Endothelial cell of umbilical vein (primary cell): ENCODE results near the gene NODAL. TPM values are rescaled to one million over a fixed set of nuclear protein-coding genes. Genes with fewer than 3 reads are reported as not detected.

ENCODE experiments used
- BruUV-seq: library from RNA; stranded (reverse); fragments of 400-500 nt; replicated peaks from 2 replicates; lab custom pipeline; 2021; lab: Mats Ljungman, UMichigan
- CTCF ChIA-PET: fragments of 300-600, 350-600 bp; sonication (Branson Sonifier 250); formaldehyde crosslinking; loops from one replicate; lab custom pipeline; 2021; ENCODE audit warnings: antibody characterized with exemption, inconsistent platforms; lab: Charles Lee
- POLR2A ChIA-PET: fragments of 300-600, 350-600 bp; sonication (Branson Sonifier 250); formaldehyde crosslinking; loops from one replicate; lab custom pipeline; 2021; ENCODE audit warnings: antibody characterized with exemption, inconsistent platforms; lab: Charles Lee
- DNase-seq: peaks from one replicate; pipeline ENCODE4 v3.0.0-alpha.2; 2011; ENCODE audit warnings: low read depth, low spot score
- FAIRE-seq: peaks from 2 replicates; lab custom pipeline; 2011; peaks lifted over from hg19 to GRCh38; lab: Jason Lieb, UNC
- H2AFZ ChIP-seq: 2 replicates; pipeline ENCODE4 v1.6.0; 2012; ENCODE audit warnings: low read depth, low read length, control low read depth, inconsistent platforms
- H3K27ac ChIP-seq: 2 replicates; pipeline ENCODE4 v1.5.1; 2011; ENCODE audit warnings: low read depth, mild to moderate bottlenecking, control low read depth, low read length, moderate library complexity; ENCODE audit not compliant: insufficient read depth
- H3K27me3 ChIP-seq, 2 experiments: 2 replicates each; pipeline versions ENCODE4 v1.6.0 to v1.6.1; 2011; ENCODE audit warnings: low read length in 2 of 2, mixed read lengths in 1 of 2; ENCODE audit not compliant: control insufficient read depth in 2 of 2, insufficient read depth in 2 of 2
- H3K36me3 ChIP-seq, 2 experiments: 2 replicates in 1 of 2; 3 replicates in 1 of 2; pipeline ENCODE4 v1.5.1; 2011; ENCODE audit warnings: low read length in 2 of 2, mild to moderate bottlenecking in 1 of 2, moderate library complexity in 1 of 2; ENCODE audit not compliant: control insufficient read depth in 2 of 2, insufficient read depth in 2 of 2; ENCODE audit errors: extremely low read depth in 1 of 2
- H3K4me1 ChIP-seq: 3 replicates; pipeline ENCODE4 v1.5.1; 2011; ENCODE audit warnings: mild to moderate bottlenecking, low read length; ENCODE audit not compliant: control insufficient read depth, insufficient read depth; ENCODE audit errors: extremely low read depth
- H3K4me2 ChIP-seq: 2 replicates; pipeline ENCODE4 v1.6.1; 2011; ENCODE audit warnings: low read length, control low read depth, mixed read lengths; ENCODE audit not compliant: insufficient read depth
- H3K4me3 ChIP-seq, 3 experiments: fragments of 200-600 bp in 1 of 3; sonication (generic), shearing (Covaris generic) in 1 of 3; replicated peaks in 1 of 3; 2 replicates each; pipeline ENCODE4 v1.5.1; 2011 to 2016; ENCODE audit warnings: control low read depth in 3 of 3, low read length in 3 of 3, mild to moderate bottlenecking in 2 of 3, inconsistent platforms in 1 of 3, low read depth in 1 of 3, moderate library complexity in 1 of 3; ENCODE audit not compliant: insufficient read depth in 1 of 3
- H3K79me2 ChIP-seq: 2 replicates; pipeline ENCODE4 v1.6.0; 2012; ENCODE audit warnings: low read length, inconsistent platforms; ENCODE audit not compliant: control insufficient read depth, insufficient read depth
- H3K9ac ChIP-seq: replicated peaks from 2 replicates; pipeline ENCODE3; 2011; ENCODE audit warnings: low read length, control low read depth; ENCODE audit not compliant: insufficient read depth; ENCODE audit errors: extremely low read depth
- H3K9me1 ChIP-seq: replicated peaks from 3 replicates; pipeline ENCODE4 v1.6.0; 2011; ENCODE audit warnings: mild to moderate bottlenecking, low read length; ENCODE audit not compliant: control insufficient read depth, insufficient read depth; ENCODE audit errors: extremely low read depth
- H3K9me3 ChIP-seq: replicated peaks from 2 replicates; pipeline ENCODE4 v1.5.1; 2012; ENCODE audit warnings: low read length, inconsistent platforms; ENCODE audit not compliant: control insufficient read depth, insufficient read depth
- H4K20me1 ChIP-seq: replicated peaks from 2 replicates; pipeline ENCODE3; 2011; ENCODE audit warnings: mild to moderate bottlenecking, low read length; ENCODE audit not compliant: control insufficient read depth, insufficient read depth; ENCODE audit errors: extremely low read depth
- CTCF ChIP-seq, 2 donors: IDR thresholded peaks; 1 replicate in 1 of 2; 2 replicates in 1 of 2; pipeline ENCODE4 v1.5.1; 2011; ENCODE audit warnings: low read length in 2 of 2, mild to moderate bottlenecking in 2 of 2, moderate library complexity in 2 of 2, control low read depth in 1 of 2, inconsistent platforms in 1 of 2, low read depth in 1 of 2; ENCODE audit not compliant: insufficient read depth in 1 of 2; ENCODE audit errors: extremely low read depth in 1 of 2
- EZH2 ChIP-seq: IDR thresholded peaks from 2 replicates; pipeline ENCODE4 v1.6.1; 2012; ENCODE audit warnings: borderline replicate concordance, low read depth, mild to moderate bottlenecking, moderate library complexity, low read length, inconsistent platforms; ENCODE audit not compliant: severe bottlenecking
- FOS ChIP-seq: IDR thresholded peaks from 2 replicates; pipeline ENCODE4 v1.6.1; 2011; ENCODE audit warnings: mild to moderate bottlenecking, low read length, moderate library complexity, borderline replicate concordance; ENCODE audit not compliant: insufficient read depth
- GATA2 ChIP-seq: IDR thresholded peaks from 2 replicates; pipeline ENCODE4 v1.7.0; 2011; ENCODE audit warnings: low read depth, mild to moderate bottlenecking, moderate library complexity, mixed read lengths, low read length; ENCODE audit not compliant: insufficient read length, insufficient read depth
- JUN ChIP-seq: IDR thresholded peaks from 2 replicates; pipeline ENCODE4 v1.6.1; 2011; ENCODE audit warnings: borderline replicate concordance, low read depth; ENCODE audit not compliant: insufficient read length, insufficient read depth
- MAX ChIP-seq: IDR thresholded peaks from 2 replicates; pipeline ENCODE4 v1.6.1; 2011; ENCODE audit not compliant: insufficient read depth, insufficient read length
- MYC ChIP-seq: IDR thresholded peaks from one replicate; pipeline ENCODE4 v1.6.1; 2011; ENCODE audit warnings: mild to moderate bottlenecking, low read depth, low read length
- POLR2AphosphoS5 ChIP-seq: IDR thresholded peaks from 2 replicates; pipeline ENCODE4 v1.6.1; 2012; ENCODE audit warnings: low read depth, mild to moderate bottlenecking, control low read depth, low read length, moderate library complexity; ENCODE audit not compliant: insufficient read depth
- dilution Hi-C: fragments of 300-500 bp; cut with MboI; formaldehyde crosslinking; loops from one replicate; pipeline ENCODE4 v1.15.0; 2019; ENCODE audit warnings: low sequenced_read_pairs; ENCODE audit not compliant: extremely low pct_ligation_motif_present
- intact Hi-C: fragments of 100-400 bp; cut with micrococcal nuclease; formaldehyde crosslinking; loops from one replicate; pipeline ENCODE4 v1.10.0; 2022
- polyA plus RNA-seq, 4 experiments: library from polyadenylated mRNA; depleted of rRNA in 3 of 4; stranded (reverse) in 3 of 4; unstranded in 1 of 4; fragments of >200 nt; gene quantifications; 2 replicates each; pipeline versions ENCODE4 v1.2.1 to v1.2.3, GENCODE V29; 2011 to 2012; ENCODE audit warnings: missing spikeins in 1 of 4
- total RNA-seq: library from RNA; stranded (reverse); gene quantifications from 2 replicates; pipeline ENCODE4 v1.2.3, GENCODE V29; 2021

The NODAL gene
- total and polyA plus RNA-seq, 2 donors (not counting 3 experiments of a cell fraction or from before 2014, with no cell fraction given), result not detected

GRCh38 chr10:70409772-70410171 is 31.7 kb downstream of the NODAL start:
- BruUV-seq, result no TSS peak
- Histone ChIP-seq H3K27me3 (no peaks in the 10 kb centered on the region), H3K9me1 (no peaks in the 10 kb centered on the region), H3K27ac (no peak overlapping the region), H3K9ac (no peak overlapping the region), H3K4me2 (no peak overlapping the region), H2AFZ (no peak overlapping the region), H3K79me2 (peaks cover 63% of the 10 kb centered on the region), H3K36me3 (no peaks in the 10 kb centered on the region), H3K4me1 (peaks cover 23% of the 10 kb centered on the region), H3K9me3 (no peaks in the 10 kb centered on the region), H4K20me1 (peaks cover 12% of the 10 kb centered on the region), H3K4me3 (no peak overlapping the region)
- no peak for FAIRE-seq
- DNase-seq, result no peak
- TF ChIP-seq FOS (no peak), GATA2 (no peak), EZH2 (no peak), JUN (no peak), MYC (no peak), MAX (no peak), POLR2AphosphoS5 (no peak), CTCF (IDR thresholded peaks at IDR 0.05; ENCODE audit: extremely low read depth in 1 of 2, insufficient read depth in 1 of 2, low read depth in 1 of 2, low read length in 2 of 2) (no peak)
- POLR2A ChIA-PET, result no interaction called here
- CTCF ChIA-PET, result interaction anchor here (0.9 to 1.6 kb wide), 4 partner anchors 8 to 188 kb away, joined by 3 to 7 read pairs (median 3); no protein-coding TSS in a partner anchor
- intact Hi-C loops (no loop called here), dilution Hi-C loops (no loop called here)
